ENCODE data around the gene FUT3. TPM values are rescaled to one million over a fixed set of nuclear protein-coding genes. Genes with fewer than 3 reads are reported as not detected.
"Not testable (repeated sequence)": the region's sequence is repeated elsewhere in the genome, so short reads cannot be mapped to it uniquely, and the experiment has no call there.

The FUT3 gene
- 0.93 TPM for total RNA-seq

- no peak for DNase-seq (ENCODE audit: low spot score)
Observed at GRCh38 chr19:5851302-5851701, at the start of gene FUT3. FUT3 (minus strand) TSS chr19:5851449.

DNA sequence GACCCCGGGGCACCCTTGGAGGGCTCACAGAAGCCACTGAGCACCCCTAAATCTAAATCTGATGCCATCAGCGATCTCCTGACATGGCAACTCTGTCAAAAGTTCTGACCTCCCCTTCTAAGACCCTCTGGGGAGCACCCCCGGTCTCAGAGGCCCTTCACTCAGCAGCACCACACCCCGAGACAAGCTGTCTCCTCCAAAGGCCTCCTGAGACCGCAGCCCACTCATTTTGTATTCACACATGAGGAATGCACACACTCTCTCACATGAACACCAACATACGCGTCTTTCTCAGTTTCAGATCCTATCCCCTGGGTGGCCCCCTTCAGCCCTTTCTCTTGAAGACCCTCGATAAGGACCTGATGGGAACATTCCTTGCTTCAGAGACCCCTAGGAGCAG is 49.7 kb upstream of the FUT3 start:
- ATAC-seq (no peak), DNase-seq (ENCODE audit: low spot score) (no peak)

More at GRCh38 chr19:5851302-5851701, at the start of gene FUT3:
- ATAC-seq = peak; percentile 45

- no peak for ATAC-seq
- DNase-seq (ENCODE audit: low spot score) = no peak
Observed at GRCh38 chr19:5899728-5900526, 48.7 kb upstream of the FUT3 start.

DNA sequence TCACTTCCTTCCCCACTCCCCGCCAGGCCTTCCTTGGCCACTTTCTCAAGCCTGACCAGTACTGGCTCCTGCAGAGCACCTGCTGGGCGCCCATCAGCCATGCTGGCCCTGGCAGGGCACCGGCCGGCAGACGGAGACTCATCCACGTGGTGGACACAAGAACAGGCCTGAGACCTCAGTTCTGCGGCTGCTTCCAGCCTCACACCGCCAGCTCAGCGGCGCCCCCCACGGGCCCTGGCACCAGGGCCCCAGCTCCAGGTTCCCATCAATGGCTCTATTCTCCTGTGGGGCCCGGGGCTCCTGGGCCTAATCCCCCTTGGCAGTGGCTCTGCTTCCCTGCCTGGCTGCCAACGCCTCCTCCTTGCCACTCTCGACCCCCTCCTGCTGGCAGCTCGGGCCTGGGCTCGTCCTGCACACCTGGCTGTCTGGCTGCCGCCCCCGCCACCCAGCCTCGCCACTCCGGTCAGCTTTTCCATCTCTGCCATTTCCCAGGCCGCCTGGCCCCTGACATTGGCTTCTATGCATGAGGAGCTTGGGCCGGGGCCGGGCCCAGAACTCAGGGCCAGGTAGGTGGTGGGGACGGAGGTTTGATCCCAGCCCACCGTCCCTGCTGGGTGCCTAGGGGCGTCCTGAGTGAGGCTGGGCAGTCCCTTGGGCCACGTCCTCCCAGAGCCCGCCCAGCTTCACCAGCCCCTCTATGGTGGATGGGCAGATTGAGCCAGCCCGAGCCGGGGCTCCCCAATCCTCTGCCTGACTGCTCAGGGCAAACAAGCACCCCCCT is 46.1 kb upstream of the FUT3 start:
- ATAC-seq (no peak), DNase-seq (ENCODE audit: low spot score) (no peak)

DNA sequence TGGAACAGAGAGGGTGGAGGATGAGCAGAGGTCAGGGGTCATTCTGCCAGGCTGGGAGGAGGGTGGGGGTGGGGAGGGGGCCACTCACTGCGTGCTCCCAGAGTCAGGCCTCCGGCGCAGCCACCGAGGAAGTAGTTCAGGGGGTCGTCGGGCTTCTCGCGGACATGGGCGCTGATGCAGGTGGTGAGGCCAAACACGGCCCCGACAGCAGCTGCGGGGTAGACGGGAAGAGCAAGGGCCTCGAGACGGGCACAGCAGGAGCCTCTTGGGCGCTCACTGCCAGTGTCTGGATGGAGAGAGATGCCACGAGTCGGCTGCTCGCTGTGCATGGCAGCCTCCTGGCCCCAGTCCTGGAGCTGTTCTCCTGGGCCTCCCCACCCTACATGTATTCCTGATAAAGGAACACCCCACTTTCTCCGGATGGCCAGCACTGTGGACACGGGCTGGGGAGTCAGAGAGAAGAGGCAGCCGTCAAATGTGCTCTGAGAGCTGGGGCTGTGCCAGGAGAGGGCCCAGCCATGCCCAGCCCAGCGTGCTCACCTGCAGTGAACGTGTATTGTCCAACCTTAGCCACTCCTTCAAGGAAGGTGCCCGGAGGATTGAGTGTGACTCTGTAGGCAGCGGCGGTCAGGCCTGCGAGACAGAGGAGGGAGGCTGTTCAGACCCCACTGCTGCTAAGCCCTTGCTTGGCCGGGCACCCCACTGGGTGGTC is 45.3 kb upstream of the FUT3 start:
- ATAC-seq = no peak
- DNase-seq (ENCODE audit: low spot score) = no peak

DNA sequence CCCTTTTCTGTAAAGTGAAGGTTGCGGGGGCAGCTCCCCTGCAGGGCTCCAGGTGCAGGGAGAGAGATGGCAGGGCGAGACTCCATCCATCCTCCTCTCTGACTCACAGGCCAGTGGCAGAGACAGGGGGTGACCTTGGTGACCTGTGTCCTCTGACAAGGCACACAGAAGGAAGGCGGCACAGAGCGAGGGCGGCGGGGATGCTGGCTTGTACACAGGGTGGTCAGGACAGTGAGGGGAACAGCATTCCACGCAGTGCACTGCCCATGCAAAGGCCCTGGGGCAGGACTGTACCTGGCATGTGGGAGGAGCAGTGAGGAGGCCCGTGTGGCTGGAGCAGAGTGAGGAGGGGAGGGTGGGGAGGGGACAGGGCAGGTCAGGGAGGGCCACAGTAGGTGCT is 44.6 kb upstream of the FUT3 start:
- ATAC-seq (no peak), DNase-seq (ENCODE audit: low spot score) (no peak)

- DNase-seq (ENCODE audit: low spot score) (no peak), ATAC-seq (no peak)
Observed at GRCh38 chr19:5895409-5895808, 44.2 kb upstream of the FUT3 start.

- DNase-seq (ENCODE audit: low spot score) = no peak
- no peak for ATAC-seq
Observed at GRCh38 chr19:5894704-5895349, 43.6 kb upstream of the FUT3 start.

DNA sequence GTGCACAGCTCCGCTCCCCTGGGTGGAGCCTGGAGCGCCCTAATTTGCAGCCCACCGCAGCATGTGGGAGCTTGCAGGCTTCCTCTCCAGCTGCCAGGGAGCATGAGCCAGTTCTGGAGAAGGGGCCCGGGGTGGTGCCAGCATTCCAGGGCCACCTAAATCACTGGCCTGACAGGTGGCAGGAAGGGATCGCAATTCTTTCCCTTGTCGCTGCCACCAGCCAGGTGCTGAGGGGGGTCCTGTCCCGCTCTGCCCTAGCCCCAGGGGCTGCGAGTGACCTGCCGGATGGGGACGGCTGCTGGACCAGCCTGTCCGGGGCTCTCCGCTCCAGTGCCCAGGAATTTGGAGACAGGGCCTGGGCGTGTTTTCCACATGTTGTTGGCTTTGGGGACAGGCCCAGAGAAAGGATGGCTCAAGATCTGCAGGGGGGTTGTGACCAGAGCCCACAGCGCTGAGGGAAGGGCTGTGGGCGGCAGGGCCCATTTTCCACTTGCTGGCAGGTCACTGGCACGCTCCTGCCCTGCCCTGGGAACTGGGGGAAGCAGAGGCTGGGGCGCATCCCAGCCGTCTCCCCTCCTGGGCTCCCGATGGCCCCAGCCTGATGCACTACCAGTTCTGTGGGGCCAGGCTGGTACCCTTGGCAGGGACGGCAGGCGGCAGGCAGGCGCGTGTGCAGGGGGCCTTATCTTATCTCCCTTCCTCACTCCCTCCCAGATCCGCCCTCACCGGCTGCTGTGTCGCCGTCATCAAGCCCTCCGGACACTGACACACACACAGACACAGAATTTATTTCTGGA is 42.9 kb upstream of the FUT3 start:
- peak; percentile 7 for ATAC-seq

GRCh38 chr19:5893296-5893903 is 42.2 kb upstream of the FUT3 start:
- DNase-seq (ENCODE audit: low spot score) = no peak
- ATAC-seq = no peak

More for the DNA sequence above, 42.9 kb upstream of the FUT3 start:
- DNase-seq (ENCODE audit: low spot score) = no peak

- DNase-seq (ENCODE audit: low spot score) (no peak), ATAC-seq (no peak)
Observed at GRCh38 chr19:5892772-5893275, 41.6 kb upstream of the FUT3 start.

DNA sequence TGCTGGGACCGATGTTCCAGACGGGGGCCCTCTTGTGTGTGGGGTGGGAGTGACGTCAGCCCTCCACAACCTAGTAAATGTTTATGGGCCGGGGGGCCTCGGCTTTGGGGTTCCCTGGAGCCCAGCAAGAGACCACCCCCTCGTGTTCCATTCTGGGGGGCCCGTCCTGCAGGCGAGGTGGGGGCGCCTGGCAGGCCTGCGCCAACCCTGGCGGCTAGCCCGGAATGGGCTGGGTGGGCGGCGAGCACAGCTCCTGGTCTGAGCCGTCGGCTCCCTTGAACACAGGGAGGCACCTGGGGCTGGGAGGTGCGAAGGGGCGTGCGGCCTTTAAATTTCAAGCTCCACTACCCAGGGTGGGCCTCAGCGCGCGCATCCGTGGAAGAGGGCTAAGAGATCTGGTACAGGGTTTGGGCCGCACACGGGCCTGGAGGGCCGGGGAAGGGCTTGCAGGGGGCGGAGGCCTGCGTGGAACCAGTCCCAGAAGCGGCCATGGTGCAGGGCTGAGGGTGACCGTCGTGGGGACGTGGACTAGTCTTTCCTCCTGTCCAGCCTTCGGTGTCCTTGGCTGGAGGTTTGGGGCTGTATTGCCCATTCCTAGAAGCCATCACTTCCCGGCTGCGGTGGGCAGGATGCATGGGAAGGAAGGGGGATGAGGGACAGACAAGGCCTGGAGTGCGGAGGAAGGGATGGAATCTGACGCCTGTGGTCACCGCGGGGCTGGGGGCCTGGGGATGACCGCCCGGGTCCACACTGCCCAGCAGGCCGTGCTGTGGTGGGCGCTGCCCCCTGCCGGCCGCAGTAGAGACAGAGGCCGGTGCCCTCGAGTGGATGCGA is 40.9 kb upstream of the FUT3 start:
- peak; percentile 69 for DNase-seq (ENCODE audit: low spot score)

DNA sequence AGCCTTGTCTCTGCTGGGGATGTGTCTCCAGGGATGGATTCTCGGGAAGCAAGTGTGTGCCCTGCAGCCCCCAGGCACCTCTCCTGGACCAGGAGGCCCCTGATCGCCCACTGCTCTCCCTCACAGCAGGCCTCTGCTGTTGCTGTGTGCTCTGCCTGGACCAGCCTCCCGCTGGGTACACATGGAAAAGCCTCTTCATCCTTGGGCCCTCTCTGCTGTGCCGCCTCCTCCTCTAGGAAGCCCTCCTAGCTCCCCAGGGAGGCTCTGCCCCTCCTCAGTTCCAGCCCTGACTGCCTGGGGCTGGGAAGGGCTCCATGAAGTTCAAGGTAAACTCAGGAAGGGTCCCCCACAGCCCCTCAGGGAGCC is 40.3 kb upstream of the FUT3 start:
- ATAC-seq (no peak), DNase-seq (ENCODE audit: low spot score) (no peak)

More for the DNA sequence above, 40.9 kb upstream of the FUT3 start:
- ATAC-seq = peak; percentile 88

GRCh38 chr19:5890099-5890498 is 38.9 kb upstream of the FUT3 start:
- ATAC-seq (no peak), DNase-seq (ENCODE audit: low spot score) (no peak)

GRCh38 chr19:5889288-5889971 is 38.2 kb upstream of the FUT3 start:
- DNase-seq (ENCODE audit: low spot score) (no peak), ATAC-seq (no peak)

DNA sequence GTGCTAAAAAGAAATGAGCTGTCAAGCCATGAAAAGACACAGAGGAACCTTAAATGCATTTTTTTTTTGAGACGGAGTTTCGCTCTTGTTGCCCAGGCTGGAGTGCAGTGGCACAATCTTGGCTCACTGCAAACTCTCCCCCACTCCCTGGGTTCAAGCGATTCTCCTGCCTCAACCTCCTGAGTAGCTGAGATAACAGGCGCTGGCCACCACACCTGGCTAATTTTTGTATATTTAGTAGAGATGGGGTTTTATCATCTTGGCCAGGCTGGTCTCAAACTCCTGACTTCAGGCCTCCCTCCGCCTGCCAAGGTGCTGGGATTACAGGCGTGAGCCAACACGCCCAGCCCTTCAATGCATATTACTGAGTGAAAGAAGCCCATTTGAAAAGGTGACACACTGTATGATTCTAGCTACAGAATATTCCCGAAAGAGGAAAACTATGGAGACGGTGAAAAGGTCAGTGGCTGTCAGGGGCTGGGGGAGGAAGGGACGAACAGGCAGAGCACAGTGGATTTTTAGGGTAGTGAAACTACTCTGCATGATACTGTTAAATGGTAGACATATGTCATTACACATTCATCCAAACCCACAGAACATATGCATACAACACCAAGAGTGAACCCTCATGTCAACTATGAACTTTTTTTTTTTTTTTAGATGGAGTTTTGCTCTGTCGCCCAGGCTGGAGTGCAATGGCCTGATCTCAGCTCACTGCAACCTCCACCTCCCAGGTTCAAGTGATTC is 33.0 kb upstream of the FUT3 start:
- ATAC-seq; DNase-seq (ENCODE audit: low spot score): not testable (repeated sequence)

GRCh38 chr19:5883157-5883873 is 32.1 kb upstream of the FUT3 start:
- DNase-seq (ENCODE audit: low spot score) = not testable (repeated sequence)
- peak; percentile 58 for ATAC-seq

All from left lobe of liver (tissue), 2 donors.